ENCODE measurements around the gene SNX7. TPM values are rescaled to one million over a fixed set of nuclear protein-coding genes. Genes with fewer than 3 reads are reported as not detected.

Gene SNX7
- total RNA-seq, 1 experiment from 2014 or later = 18.8 TPM

DNA sequence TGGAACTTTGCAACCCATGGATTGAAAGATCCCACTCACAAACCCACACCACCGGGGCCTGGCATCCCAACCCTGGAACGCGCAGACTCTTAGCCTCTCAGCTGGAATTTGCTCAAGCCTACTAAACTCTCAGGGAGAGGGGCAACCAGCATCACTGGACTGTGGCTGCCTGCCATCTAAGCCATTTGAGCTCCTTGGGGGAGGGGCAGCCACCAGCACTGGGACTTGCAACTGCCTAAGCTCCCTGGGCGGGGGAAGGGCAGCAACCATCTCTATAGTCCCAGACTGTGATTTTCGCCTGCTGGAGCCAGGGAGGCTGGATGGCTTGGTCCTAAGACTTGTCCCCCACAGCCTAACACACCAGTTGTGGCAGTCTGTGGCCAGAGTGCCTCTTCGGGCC lies 122.3 kb downstream of the SNX7 start:
- POLR2A ChIA-PET = no interaction called here
- CTCF ChIA-PET = no interaction called here
- Histone ChIP-seq H3K4me2 (ENCODE audit: low read length) (no peak overlapping the region), H3K9me3 (ENCODE audit: control insufficient read depth in 1 of 2, insufficient read depth in 1 of 2, low read depth in 1 of 2, low read length in 2 of 2) (no peaks in the 10 kb centered on the region), H3K4me1 (ENCODE audit: control insufficient read depth in 1 of 2, insufficient read depth in 2 of 2, low read length in 2 of 2) (no peaks in the 10 kb centered on the region), H3K79me2 (ENCODE audit: insufficient read depth, low read length) (no peaks in the 10 kb centered on the region), H3K9ac (ENCODE audit: low read length) (no peak overlapping the region), H3K27ac (ENCODE audit: low read depth, low read length) (no peak overlapping the region), H3K4me3 (replicated peaks in 1 of 2; ENCODE audit: low read depth in 1 of 2, low read length in 2 of 2) (no peak overlapping the region), H3K36me3 (ENCODE audit: control insufficient read depth in 1 of 2, insufficient read depth in 2 of 2, low read length in 2 of 2) (no peaks in the 10 kb centered on the region), H3K9me2 (ENCODE audit: insufficient read depth) (no peaks in the 10 kb centered on the region), H2AFZ (ENCODE audit: low read depth, low read length, poor library complexity, severe bottlenecking) (no peak overlapping the region), H3K27me3 (ENCODE audit: insufficient read depth, low read length) (no peaks in the 10 kb centered on the region), H4K20me1 (ENCODE audit: insufficient read depth) (no peaks in the 10 kb centered on the region)
- ATAC-seq (no peak), DNase-seq (ENCODE audit: low read depth, low spot score) (no peak)
- intact Hi-C loops (cut with micrococcal nuclease) = no loop called here
- BruUV-seq (replicated peaks) = no TSS peak
- RAD21 ChIA-PET (ENCODE audit: low non-redundant PET in 1 of 2, low total read pairs in 2 of 2, uncharacterized antibody in 2 of 2, unreplicated experiment in 2 of 2) = no interaction called here
- TF ChIP-seq, protein P1, sequence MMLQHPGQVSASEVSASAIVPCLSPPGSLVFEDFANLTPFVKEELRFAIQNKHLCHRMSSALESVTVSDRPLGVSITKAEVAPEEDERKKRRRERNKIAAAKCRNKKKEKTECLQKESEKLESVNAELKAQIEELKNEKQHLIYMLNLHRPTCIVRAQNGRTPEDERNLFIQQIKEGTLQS (IDR thresholded peaks at IDR 0.05) = no peak
- TF ChIP-seq EGR1 (IDR thresholded peaks at IDR 0.05; ENCODE audit: low read depth) (no peak), SIN3A (IDR thresholded peaks at IDR 0.05; ENCODE audit: low read depth) (no peak), TCF7L2 (IDR thresholded peaks at IDR 0.05; ENCODE audit: borderline replicate concordance, extremely low read depth, insufficient read depth, insufficient read length) (no peak), CEBPB (IDR thresholded peaks at IDR 0.05; ENCODE audit: low read depth) (no peak), CBX3 (IDR thresholded peaks at IDR 0.05; ENCODE audit: low read depth) (no peak), POLR2AphosphoS5 (IDR thresholded peaks at IDR 0.05; ENCODE audit: low read depth, low read length) (no peak), EZH2 (IDR thresholded peaks at IDR 0.05) (no peak)
- TF ChIP-seq, protein P2, sequence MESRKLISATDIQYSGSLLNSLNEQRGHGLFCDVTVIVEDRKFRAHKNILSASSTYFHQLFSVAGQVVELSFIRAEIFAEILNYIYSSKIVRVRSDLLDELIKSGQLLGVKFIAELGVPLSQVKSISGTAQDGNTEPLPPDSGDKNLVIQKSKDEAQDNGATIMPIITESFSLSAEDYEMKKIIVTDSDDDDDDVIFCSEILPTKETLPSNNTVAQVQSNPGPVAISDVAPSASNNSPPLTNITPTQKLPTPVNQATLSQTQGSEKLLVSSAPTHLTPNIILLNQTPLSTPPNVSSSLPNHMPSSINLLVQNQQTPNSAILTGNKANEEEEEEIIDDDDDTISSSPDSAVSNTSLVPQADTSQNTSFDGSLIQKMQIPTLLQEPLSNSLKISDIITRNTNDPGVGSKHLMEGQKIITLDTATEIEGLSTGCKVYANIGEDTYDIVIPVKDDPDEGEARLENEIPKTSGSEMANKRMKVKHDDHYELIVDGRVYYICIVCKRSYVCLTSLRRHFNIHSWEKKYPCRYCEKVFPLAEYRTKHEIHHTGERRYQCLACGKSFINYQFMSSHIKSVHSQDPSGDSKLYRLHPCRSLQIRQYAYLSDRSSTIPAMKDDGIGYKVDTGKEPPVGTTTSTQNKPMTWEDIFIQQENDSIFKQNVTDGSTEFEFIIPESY (IDR thresholded peaks at IDR 0.05; ENCODE audit: extremely low read depth, insufficient replicate concordance, low read length) = no peak
- TF ChIP-seq, protein P3, sequence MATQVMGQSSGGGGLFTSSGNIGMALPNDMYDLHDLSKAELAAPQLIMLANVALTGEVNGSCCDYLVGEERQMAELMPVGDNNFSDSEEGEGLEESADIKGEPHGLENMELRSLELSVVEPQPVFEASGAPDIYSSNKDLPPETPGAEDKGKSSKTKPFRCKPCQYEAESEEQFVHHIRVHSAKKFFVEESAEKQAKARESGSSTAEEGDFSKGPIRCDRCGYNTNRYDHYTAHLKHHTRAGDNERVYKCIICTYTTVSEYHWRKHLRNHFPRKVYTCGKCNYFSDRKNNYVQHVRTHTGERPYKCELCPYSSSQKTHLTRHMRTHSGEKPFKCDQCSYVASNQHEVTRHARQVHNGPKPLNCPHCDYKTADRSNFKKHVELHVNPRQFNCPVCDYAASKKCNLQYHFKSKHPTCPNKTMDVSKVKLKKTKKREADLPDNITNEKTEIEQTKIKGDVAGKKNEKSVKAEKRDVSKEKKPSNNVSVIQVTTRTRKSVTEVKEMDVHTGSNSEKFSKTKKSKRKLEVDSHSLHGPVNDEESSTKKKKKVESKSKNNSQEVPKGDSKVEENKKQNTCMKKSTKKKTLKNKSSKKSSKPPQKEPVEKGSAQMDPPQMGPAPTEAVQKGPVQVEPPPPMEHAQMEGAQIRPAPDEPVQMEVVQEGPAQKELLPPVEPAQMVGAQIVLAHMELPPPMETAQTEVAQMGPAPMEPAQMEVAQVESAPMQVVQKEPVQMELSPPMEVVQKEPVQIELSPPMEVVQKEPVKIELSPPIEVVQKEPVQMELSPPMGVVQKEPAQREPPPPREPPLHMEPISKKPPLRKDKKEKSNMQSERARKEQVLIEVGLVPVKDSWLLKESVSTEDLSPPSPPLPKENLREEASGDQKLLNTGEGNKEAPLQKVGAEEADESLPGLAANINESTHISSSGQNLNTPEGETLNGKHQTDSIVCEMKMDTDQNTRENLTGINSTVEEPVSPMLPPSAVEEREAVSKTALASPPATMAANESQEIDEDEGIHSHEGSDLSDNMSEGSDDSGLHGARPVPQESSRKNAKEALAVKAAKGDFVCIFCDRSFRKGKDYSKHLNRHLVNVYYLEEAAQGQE (IDR thresholded peaks at IDR 0.05; ENCODE audit: low read depth) = no peak

All from HCT116 (cell line).